GM19043 (cell line): ENCODE results near the gene AGPAT3.
"Not testable (repeated sequence)": the region's sequence is repeated elsewhere in the genome, so short reads cannot be mapped to it uniquely, and the experiment has no call there.

Source experiments
- ATAC-seq: cut with Tn5 transposase; IDR thresholded peaks from one replicate; pipeline ENCODE4 v1.9.1; 2021; ENCODE audit warnings: low read depth; ENCODE audit not compliant: unreplicated experiment

Gene AGPAT3, protein sequence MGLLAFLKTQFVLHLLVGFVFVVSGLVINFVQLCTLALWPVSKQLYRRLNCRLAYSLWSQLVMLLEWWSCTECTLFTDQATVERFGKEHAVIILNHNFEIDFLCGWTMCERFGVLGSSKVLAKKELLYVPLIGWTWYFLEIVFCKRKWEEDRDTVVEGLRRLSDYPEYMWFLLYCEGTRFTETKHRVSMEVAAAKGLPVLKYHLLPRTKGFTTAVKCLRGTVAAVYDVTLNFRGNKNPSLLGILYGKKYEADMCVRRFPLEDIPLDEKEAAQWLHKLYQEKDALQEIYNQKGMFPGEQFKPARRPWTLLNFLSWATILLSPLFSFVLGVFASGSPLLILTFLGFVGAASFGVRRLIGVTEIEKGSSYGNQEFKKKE

DNA sequence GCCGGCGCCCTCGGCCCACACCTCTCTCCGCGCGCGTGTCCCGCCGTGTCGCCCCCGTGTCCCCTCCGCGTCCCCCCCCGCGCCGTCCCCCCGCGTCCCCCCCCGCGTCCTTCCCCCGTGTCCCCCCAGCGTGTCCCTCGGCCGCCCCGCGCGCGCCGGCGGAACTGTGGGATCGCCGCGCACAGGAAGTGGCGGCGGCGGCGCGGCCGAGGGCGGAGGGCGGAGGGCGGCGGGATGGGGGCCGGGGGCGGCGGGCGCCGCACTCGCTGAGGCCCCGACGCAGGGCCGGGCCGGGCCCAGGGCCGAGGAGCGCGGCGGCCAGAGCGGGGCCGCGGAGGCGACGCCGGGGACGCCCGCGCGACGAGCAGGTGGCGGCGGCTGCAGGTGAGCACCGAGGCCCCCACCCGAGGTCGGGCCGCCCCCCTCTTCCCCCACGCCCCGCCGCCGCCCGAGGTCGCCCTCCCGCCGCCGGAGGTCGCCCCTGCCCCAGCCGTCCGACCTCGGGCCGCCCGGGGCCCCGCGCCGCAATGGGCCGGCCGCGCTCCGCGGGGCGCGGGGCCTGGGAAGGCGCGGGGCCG, at the start of gene AGPAT3:
Gene AGPAT3, plus strand, starts transcription at position 262 of the 578 bp plus-strand sequence. CDS start 94,459 bp downstream, outside the sequence.
- no peak for ATAC-seq

DNA sequence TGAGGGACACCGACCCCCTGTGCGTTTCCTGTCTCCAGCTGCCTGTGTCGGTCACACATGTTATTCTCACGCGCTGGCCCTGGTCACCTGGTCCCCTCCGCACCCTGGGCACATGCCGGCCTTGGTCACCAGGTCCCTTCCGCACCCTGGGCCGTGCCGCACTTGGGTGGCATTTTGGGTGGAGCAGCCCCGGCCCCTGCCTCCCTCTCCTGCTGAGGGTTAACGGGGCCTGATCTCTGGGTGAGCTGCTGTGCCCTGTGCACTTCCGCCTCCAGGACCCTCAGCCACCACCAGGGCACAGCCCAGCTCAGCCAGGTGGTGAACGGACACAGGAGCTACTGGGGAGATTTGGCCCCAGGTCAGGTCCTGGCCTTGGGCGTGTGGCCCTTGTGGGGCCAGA, 49.0 kb upstream of the AGPAT3 start:
- ATAC-seq = no peak

- no peak for ATAC-seq
Measured at GRCh38 chr21:43816611-43817071, 48.4 kb upstream of the AGPAT3 start.

GRCh38 chr21:43817157-43818086, 47.6 kb upstream of the AGPAT3 start:
- no peak for ATAC-seq

DNA sequence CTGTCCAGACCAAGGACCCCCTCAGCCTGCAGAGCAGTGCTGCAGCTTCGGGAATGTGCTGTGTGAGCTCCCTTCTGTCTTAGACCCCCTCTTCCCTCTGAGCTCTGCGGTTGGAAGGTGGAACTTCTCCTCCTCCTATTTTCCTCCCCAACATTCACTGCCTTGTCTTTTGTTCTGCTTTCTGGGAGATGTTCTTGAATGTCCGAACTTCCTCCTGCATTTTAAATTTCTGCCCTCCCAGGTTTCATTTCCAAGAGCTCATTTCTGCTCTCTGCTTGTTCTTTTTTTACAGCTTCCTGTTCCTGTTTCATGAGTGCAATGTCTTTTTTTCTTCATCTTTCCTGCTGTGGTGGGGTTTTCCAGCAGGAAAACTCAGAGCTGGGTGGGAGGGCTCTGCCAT, 46.3 kb upstream of the AGPAT3 start:
- no peak for ATAC-seq

- ATAC-seq = no peak
Measured at GRCh38 chr21:43819511-43820405, 45.3 kb upstream of the AGPAT3 start.

DNA sequence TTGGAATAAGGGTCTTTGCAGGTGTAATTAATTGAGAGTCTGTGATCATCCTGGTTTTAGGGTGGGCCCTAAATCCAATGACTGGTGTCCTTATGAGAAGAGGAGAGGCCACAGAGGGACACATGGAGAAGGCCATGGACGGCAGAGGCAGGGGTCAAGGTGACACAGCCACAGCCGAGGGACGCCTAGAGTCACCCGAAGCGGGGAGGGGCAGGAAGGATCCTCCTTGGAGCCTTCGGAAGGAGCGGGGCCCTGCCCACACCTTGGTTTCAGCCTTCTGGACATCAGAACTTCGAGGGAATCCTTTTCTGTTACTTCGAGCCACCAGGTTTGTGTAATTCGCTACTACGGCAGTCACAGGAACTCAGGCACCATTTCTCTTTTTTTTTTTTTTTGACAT, 44.6 kb upstream of the AGPAT3 start:
- ATAC-seq = no peak

DNA sequence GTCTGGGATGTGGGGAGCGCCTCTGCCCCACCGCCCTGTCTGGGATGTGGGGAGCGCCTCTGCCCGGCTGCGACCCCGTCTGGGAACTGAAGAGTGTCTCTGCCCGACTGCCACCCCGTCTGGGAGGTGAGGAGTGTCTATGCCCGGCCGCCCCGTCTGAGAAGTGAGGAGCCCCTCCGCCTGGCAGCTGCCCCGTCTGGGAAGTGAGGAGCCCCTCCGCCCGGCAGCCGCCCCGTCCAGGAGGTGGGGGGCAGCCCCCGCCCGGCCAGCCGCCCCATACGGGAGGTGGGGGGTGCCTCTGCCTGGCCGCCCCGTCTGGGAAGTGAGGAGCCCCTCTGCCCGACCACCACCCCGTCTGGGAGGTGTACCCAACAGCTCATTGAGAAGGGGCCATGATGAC, 42.9 kb upstream of the AGPAT3 start:
- not testable (repeated sequence) for ATAC-seq

DNA sequence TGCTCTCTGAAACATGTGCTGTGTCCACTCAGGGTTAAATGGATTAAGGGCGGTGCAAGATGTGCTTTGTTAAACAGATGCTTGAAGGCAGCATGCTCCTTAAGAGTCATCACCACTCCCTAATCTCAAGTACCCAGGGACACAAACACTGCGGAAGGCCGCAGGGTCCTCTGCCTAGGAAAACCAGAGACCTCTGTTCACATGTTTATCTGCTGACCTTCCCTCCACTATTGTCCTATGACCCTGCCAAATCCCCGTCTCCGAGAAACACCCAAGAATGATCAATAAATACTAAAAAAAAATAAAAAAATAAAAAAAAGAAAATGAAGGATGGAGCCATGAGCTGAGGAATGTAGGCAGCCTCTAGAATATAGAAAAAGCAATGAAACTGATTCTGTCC, 42.3 kb upstream of the AGPAT3 start:
- not testable (repeated sequence) for ATAC-seq

- ATAC-seq = no peak
Measured at GRCh38 chr21:43824333-43825241, 40.4 kb upstream of the AGPAT3 start.

DNA sequence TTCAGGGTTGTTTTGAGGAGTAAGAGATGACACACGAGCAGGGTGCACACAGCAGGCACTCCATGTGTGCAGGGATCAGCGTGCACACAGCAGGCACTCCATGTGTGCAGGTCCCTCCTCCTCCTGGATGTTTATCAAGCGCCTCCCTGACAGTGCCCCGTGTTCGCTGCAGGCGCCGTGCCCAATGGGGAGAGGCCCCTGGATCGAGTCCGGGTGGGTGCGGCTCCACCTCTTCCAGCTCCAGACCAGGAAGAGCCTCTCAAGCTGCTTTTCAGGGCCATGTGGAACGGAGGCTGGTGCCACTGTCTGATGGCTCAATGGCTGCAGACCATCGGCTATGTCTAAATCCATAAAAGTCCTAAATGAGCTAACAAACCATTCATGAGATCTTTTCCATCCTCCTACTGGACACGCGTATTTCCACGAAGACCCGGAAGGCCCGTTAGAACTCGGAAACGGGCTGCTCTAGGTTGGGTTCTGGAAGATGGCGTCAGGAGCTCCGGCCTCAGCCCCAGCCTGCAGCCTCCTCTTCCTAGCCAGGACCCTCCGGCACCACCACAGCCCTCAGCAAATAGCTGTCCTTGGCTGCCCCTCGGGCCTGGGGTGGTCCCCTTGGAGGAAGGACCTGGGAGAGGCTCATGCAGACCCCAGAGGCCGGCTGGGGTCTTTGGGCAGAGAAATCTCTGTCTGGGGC, 39.6 kb upstream of the AGPAT3 start:
- no peak for ATAC-seq

DNA sequence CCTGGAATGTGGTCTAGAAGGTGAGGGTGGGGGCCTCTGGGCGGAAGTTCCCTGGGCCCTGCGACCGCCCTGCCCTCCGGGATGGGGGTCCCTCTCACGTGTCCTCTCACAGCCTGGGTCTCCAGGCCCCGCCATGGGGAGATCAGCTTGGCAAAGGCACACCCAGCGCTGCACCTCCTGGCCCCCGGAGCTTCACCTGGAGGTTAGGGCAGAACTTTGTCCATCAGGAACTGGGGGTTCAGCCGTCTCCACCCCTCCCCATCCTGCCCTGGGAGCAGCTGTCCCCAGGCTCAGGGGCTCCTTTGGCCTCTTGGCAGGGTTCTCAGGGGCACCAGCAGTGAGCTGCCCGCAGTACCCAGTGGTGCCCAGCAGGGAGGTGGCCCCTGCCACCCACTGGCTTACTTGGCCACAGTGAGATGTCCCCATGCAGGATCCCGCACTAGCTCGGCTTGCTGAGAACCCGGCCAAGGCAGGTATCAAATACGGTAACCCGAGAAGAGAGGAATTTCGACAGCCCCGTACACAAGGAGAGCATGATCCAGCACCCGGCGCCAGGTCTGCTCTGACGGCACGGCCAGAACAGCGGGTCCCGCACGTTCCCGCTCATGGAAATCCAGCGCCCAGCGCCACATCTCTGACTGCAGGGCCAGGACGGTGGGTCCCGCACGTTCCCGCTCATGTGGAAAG, 38.9 kb upstream of the AGPAT3 start:
- ATAC-seq = no peak

DNA sequence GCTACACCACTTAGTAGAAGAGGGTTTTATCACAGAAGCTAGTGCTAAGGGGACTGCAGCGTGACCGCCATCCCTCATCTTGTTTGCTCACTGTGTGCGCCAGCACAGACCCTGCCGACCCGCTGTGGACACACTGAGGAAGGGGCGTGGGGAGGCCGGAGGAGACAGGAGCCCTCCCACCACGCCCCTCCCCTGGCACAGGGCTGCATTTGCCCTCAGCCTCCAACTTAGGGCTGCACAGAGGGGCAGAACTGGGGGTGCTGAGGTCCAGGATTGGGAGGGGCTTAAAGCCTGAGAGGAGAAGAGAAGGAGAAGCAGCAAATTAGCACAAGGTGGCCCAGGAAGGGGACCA, 38.4 kb upstream of the AGPAT3 start:
- ATAC-seq = no peak

DNA sequence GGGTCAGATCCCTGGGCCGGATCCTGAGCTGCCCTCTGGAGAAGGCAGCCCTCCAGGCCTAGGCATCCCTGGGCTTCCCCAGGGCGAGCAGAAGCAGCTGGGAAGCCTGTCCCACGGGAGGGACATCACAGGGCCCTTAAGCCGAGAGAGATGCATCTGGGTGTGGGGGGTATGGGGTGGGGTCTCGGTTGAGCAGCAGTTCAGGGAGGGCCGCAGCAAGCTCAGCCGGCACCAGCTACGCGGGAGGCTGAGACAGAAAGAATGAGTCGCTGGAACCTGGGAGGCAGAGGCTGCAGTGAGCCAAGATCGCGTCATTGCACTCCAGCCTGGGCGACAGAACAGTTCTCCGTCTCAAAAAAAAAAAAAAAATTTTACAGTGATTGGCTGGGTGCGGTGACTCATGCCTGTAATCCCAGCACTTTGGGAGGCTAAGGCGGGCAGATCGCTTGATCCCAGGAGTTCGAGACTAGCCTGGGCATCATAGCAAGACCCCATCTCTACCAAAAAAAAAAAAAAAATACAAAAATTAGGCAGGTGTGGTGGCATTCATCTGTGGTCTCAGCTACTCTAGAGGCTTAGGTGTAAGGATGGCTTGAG, 37.9 kb upstream of the AGPAT3 start:
- ATAC-seq = no peak

DNA sequence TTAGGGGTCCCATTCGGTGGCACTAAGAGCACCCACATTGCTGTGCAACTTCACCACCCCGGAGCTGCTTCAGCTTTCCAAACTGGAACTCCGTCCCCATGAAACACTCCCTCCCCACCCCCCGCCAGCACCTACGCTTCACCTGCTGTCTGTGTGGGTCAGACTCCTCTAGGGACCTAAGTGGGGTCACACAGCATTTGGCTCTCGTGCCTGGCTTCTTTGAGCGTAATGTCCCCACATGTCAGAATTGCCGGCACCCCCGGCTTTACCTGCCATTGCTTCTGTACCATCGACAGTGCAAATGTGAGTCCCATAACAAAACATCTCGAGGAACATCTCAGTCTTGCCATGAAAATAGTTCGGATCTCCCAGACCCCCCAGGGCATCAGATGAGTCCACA, 35.9 kb upstream of the AGPAT3 start:
- ATAC-seq = no peak

GRCh38 chr21:43829575-43830119, 35.4 kb upstream of the AGPAT3 start:
- ATAC-seq = no peak

GRCh38 chr21:43832158-43832550, 32.9 kb upstream of the AGPAT3 start:
- ATAC-seq = no peak
